Neural crest cell (in vitro differentiated cells): Measurements from ENCODE around the gene TMEM120B. TPM values are rescaled to one million over a fixed set of nuclear protein-coding genes. Genes with fewer than 3 reads are reported as not detected.

ENCODE experiments used
- DNase-seq: peaks from one replicate; pipeline ENCODE4 v3.0.0; 2021; ENCODE audit warnings: low read depth, mixed read lengths, low spot score
- H3K27ac Mint-ChIP-seq: one replicate; pipeline ENCODE4 v1.8.0; 2021; ENCODE audit warnings: mild to moderate bottlenecking, mixed read lengths; ENCODE audit not compliant: unreplicated experiment
- H3K27me3 Mint-ChIP-seq: 2 replicates; pipeline ENCODE4 v1.8.0; 2021; ENCODE audit warnings: low read depth, mild to moderate bottlenecking, mixed read lengths
- H3K36me3 Mint-ChIP-seq: 2 replicates; pipeline ENCODE4 v1.8.0; 2021; ENCODE audit warnings: low read depth, mild to moderate bottlenecking, mixed read lengths
- H3K4me1 Mint-ChIP-seq: 2 replicates; pipeline ENCODE4 v1.8.0; 2021; ENCODE audit warnings: mixed read lengths
- H3K4me3 Mint-ChIP-seq: one replicate; pipeline ENCODE4 v1.8.0; 2021; ENCODE audit warnings: mild to moderate bottlenecking, mixed read lengths
- H3K9me3 Mint-ChIP-seq: 2 replicates; pipeline ENCODE4 v1.8.0; 2021; ENCODE audit warnings: mixed read lengths
- total RNA-seq: library from RNA; stranded (reverse); gene quantifications from 2 replicates; pipeline ENCODE4 v1.2.1, GENCODE V29; 2021
- TF ChIP-seq, protein P1 (sequence below): fragments of 200-600 bp; sonication (generic); conservative IDR thresholded peaks from 2 replicates; pipeline ENCODE4 v1.5.0; 2021; ENCODE audit warnings: antibody characterized with exemption, mild to moderate bottlenecking

TMEM120B gene
- total RNA-seq, 1 donor from 2014 or later: 14.1 TPM

DNA sequence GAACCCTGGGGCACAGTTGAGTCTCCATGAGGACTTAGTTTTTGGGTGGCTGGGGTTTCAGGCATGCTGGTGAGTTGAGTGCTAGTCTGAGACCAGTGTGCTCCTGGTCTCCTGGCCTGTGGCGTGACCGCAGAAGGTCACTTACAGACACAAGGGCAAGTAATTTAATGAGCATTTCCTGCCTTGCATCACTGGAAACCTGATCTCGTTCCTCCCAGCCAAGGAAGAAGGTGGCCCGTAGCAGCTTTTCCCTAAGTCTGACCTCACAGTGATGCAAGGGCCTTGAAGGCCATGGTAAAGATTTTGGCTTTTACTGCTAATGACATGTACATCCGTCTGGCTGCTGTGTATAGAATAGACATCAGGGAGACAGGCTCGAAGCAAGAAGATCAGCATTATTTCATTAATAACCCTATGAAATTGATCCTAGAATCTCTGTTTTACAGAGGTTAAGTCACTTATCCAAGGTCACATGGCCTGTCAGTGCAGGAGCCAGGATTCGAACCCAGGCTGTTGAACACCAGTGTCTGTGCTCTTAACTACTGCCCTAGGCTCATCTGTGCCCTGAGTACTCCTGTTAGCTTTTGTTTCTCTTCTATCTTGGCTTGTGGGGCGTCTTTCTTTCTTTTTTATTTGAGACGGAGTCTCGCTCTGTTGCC, 4.6 kb downstream of the TMEM120B start:
- Mint-ChIP-seq H3K9me3 (no peaks in the 10 kb centered on the region), H3K27me3 (no peaks in the 10 kb centered on the region), H3K4me3 (no peak overlapping the region), H3K36me3 (no peaks in the 10 kb centered on the region), H3K27ac (peak overlapping the region; percentile 81), H3K4me1 (peaks cover 40% of the 10 kb centered on the region)
- TF ChIP-seq, protein P1, sequence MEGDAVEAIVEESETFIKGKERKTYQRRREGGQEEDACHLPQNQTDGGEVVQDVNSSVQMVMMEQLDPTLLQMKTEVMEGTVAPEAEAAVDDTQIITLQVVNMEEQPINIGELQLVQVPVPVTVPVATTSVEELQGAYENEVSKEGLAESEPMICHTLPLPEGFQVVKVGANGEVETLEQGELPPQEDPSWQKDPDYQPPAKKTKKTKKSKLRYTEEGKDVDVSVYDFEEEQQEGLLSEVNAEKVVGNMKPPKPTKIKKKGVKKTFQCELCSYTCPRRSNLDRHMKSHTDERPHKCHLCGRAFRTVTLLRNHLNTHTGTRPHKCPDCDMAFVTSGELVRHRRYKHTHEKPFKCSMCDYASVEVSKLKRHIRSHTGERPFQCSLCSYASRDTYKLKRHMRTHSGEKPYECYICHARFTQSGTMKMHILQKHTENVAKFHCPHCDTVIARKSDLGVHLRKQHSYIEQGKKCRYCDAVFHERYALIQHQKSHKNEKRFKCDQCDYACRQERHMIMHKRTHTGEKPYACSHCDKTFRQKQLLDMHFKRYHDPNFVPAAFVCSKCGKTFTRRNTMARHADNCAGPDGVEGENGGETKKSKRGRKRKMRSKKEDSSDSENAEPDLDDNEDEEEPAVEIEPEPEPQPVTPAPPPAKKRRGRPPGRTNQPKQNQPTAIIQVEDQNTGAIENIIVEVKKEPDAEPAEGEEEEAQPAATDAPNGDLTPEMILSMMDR: no peak
- DNase-seq: no peak

- DNase-seq: no peak
- no peak overlapping the region for H3K4me3 Mint-ChIP-seq
- H3K4me1 Mint-ChIP-seq: peaks cover 31% of the 10 kb centered on the region
- H3K27me3 Mint-ChIP-seq: no peaks in the 10 kb centered on the region
- TF ChIP-seq, protein P1: no peak
- H3K27ac Mint-ChIP-seq: no peak overlapping the region
- H3K36me3 Mint-ChIP-seq: no peaks in the 10 kb centered on the region
- H3K9me3 Mint-ChIP-seq: no peaks in the 10 kb centered on the region
Observed at GRCh38 chr12:121718653-121719239, 6.2 kb downstream of the TMEM120B start.

DNA sequence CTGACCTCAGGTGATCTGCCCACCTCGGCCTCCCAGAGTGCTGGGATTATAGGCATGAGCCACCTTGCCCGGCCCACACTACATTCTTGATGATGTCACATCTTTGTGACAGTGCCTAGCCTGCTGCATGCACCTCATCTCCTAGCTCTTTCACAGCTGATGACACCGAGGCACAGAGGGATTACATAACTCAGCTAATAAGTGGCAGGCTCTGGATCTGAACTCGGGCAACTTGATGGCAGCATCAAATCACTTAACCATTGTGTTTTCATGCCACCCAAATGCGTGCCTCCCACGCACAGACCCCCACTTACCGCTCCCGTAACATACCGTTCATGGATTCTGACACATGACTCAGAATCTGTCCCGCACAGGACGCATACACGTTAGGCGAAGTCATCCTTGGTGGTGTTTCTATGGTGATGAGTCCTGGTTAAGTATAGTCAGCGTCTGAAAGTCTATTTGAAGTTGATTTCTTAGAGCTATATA, 7.4 kb downstream of the TMEM120B start:
- H3K27me3 Mint-ChIP-seq: no peaks in the 10 kb centered on the region
- no peak overlapping the region for H3K4me3 Mint-ChIP-seq
- no peaks in the 10 kb centered on the region for H3K36me3 Mint-ChIP-seq
- no peaks in the 10 kb centered on the region for H3K9me3 Mint-ChIP-seq
- DNase-seq: no peak
- TF ChIP-seq, protein P1: no peak
- H3K4me1 Mint-ChIP-seq: peaks cover 24% of the 10 kb centered on the region
- H3K27ac Mint-ChIP-seq: no peak overlapping the region

DNA sequence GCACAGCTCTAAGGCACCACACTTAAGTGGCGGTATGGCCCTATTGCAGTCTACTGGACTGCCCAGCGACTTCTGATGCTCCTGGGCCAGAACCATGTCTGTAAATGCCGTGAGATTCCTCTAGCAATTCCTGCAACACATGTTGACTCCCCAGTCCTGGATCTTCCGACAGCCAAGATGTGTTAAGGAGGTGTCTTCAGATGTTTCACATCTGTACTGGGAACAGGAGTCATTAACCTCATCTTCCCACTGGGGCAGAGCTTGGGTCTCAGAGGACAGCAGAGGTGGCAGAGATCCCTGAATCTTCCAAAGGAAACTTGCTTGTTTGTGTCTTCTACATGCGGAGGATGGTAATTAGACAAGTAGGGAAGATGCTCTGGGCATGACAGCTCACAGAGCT, 8.2 kb downstream of the TMEM120B start:
- H3K36me3 Mint-ChIP-seq: no peaks in the 10 kb centered on the region
- H3K4me1 Mint-ChIP-seq: peaks cover 17% of the 10 kb centered on the region
- no peak overlapping the region for H3K27ac Mint-ChIP-seq
- H3K27me3 Mint-ChIP-seq: no peaks in the 10 kb centered on the region
- H3K9me3 Mint-ChIP-seq: no peaks in the 10 kb centered on the region
- no peak for DNase-seq
- no peak overlapping the region for H3K4me3 Mint-ChIP-seq
- TF ChIP-seq, protein P1: no peak

GRCh38 chr12:121722511-121722910, 10.0 kb downstream of the TMEM120B start:
- Mint-ChIP-seq H3K27me3 (no peaks in the 10 kb centered on the region), H3K4me1 (peaks cover 8% of the 10 kb centered on the region), H3K9me3 (no peaks in the 10 kb centered on the region), H3K27ac (no peak overlapping the region), H3K36me3 (no peaks in the 10 kb centered on the region), H3K4me3 (no peak overlapping the region)
- no peak for DNase-seq
- TF ChIP-seq, protein P1: no peak
